ENCODE measurements around the gene ASCL2.

Gene ASCL2

GRCh38 chr11:2265396-2265795 is 5.0 kb downstream of the ASCL2 start:
- Histone ChIP-seq H3K27me3 (ENCODE audit: control insufficient read depth, insufficient read depth, low read length, poor library complexity, severe bottlenecking) (peaks cover 54% of the 10 kb centered on the region), H3K4me1 (ENCODE audit: control insufficient read depth, insufficient read depth, low read length) (peaks cover 8% of the 10 kb centered on the region), H3K9me3 (ENCODE audit: control insufficient read depth, low read length) (no peaks in the 10 kb centered on the region), H3K36me3 (ENCODE audit: control insufficient read depth, insufficient read depth, low read length) (no peaks in the 10 kb centered on the region), H3K4me3 (ENCODE audit: insufficient read depth, low read depth, low read length) (no peak overlapping the region), H3K27ac (ENCODE audit: insufficient read depth, low read depth, low read length, poor library complexity, severe bottlenecking) (no peak overlapping the region)
- 87 to 88% methylated on average over 2 of the region's 2 CpGs for WGBS, 2 experiments

GRCh38 chr11:2264366-2265053 is 5.9 kb downstream of the ASCL2 start:
- Histone ChIP-seq H3K4me3 (ENCODE audit: insufficient read depth, low read depth, low read length) (no peak overlapping the region), H3K36me3 (ENCODE audit: control insufficient read depth, insufficient read depth, low read length) (no peaks in the 10 kb centered on the region), H3K4me1 (ENCODE audit: control insufficient read depth, insufficient read depth, low read length) (peaks cover 8% of the 10 kb centered on the region), H3K27ac (ENCODE audit: insufficient read depth, low read depth, low read length, poor library complexity, severe bottlenecking) (no peak overlapping the region), H3K27me3 (ENCODE audit: control insufficient read depth, insufficient read depth, low read length, poor library complexity, severe bottlenecking) (peaks cover 45% of the 10 kb centered on the region), H3K9me3 (ENCODE audit: control insufficient read depth, low read length) (no peaks in the 10 kb centered on the region)
- 93 to 94% methylated on average over 22 of the region's 22 CpGs for WGBS, 2 experiments

- H3K4me1 ChIP-seq (ENCODE audit: control insufficient read depth, insufficient read depth, low read length) = peaks cover 8% of the 10 kb centered on the region
- no peak overlapping the region for H3K4me3 ChIP-seq (ENCODE audit: insufficient read depth, low read depth, low read length)
- no peak overlapping the region for H3K27ac ChIP-seq (ENCODE audit: insufficient read depth, low read depth, low read length, poor library complexity, severe bottlenecking)
- H3K9me3 ChIP-seq (ENCODE audit: control insufficient read depth, low read length) = no peaks in the 10 kb centered on the region
- H3K27me3 ChIP-seq (ENCODE audit: control insufficient read depth, insufficient read depth, low read length, poor library complexity, severe bottlenecking) = peaks cover 38% of the 10 kb centered on the region
- no peaks in the 10 kb centered on the region for H3K36me3 ChIP-seq (ENCODE audit: control insufficient read depth, insufficient read depth, low read length)
- WGBS, 2 experiments = 93 to 97% methylated on average over 13 of the region's 13 CpGs
These were observed 6.5 kb downstream of the ASCL2 start for GRCh38 chr11:2263724-2264360.

GRCh38 chr11:2263071-2263565 is 7.3 kb downstream of the ASCL2 start:
- Histone ChIP-seq H3K27me3 (ENCODE audit: control insufficient read depth, insufficient read depth, low read length, poor library complexity, severe bottlenecking) (peaks cover 31% of the 10 kb centered on the region), H3K9me3 (ENCODE audit: control insufficient read depth, low read length) (no peaks in the 10 kb centered on the region), H3K36me3 (ENCODE audit: control insufficient read depth, insufficient read depth, low read length) (no peaks in the 10 kb centered on the region), H3K4me3 (ENCODE audit: insufficient read depth, low read depth, low read length) (no peak overlapping the region), H3K4me1 (ENCODE audit: control insufficient read depth, insufficient read depth, low read length) (peaks cover 8% of the 10 kb centered on the region), H3K27ac (ENCODE audit: insufficient read depth, low read depth, low read length, poor library complexity, severe bottlenecking) (no peak overlapping the region)
- WGBS, 2 experiments = 85 to 93% methylated on average over 10 of the region's 10 CpGs

DNA sequence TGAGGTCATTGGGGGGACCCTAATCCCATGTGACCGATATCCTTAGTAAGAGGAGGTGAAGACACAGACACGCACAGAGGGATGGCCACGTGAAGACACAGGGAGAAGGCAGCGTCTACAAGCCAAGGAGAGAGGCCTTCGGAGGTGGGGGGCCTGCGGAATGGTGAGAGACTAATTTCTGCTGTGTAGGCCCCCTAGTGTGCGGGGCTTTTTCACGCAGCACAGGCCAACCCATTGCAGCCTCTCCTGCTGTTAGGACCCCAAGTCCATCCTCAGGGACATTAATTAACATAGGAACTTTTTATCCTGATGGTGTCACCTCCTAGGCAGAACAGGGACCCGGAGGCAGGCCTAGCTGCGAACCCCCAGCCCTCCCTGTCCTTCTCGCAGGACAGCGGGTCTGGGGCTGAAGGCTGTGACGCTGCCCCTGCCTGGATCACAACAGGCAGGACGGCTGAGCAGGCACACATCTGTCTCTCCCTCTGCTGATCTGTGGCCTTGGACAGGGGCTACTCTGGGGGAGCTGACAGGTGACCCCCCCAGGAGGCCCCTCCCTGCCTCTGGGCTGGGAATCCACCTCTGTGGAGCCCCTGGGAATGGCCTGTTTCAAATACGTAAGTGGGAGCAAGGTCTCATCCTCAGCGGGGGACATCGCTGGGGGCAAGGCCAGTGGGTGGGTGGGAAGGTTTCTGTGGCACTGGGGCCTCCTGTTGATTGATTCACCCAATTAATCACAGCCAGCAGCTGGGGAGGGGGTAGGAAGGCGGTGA is 7.9 kb downstream of the ASCL2 start:
- 78 to 80% methylated on average over 18 of the region's 18 CpGs for WGBS, 2 experiments
- Histone ChIP-seq H3K27ac (ENCODE audit: insufficient read depth, low read depth, low read length, poor library complexity, severe bottlenecking) (no peak overlapping the region), H3K36me3 (ENCODE audit: control insufficient read depth, insufficient read depth, low read length) (no peaks in the 10 kb centered on the region), H3K4me1 (ENCODE audit: control insufficient read depth, insufficient read depth, low read length) (peaks cover 8% of the 10 kb centered on the region), H3K27me3 (ENCODE audit: control insufficient read depth, insufficient read depth, low read length, poor library complexity, severe bottlenecking) (peaks cover 25% of the 10 kb centered on the region), H3K9me3 (ENCODE audit: control insufficient read depth, low read length) (no peaks in the 10 kb centered on the region), H3K4me3 (ENCODE audit: insufficient read depth, low read depth, low read length) (no peak overlapping the region)

GRCh38 chr11:2261436-2262230 is 8.8 kb downstream of the ASCL2 start:
- WGBS, 2 experiments = 90% methylated on average over 21 of the region's 21 CpGs

GRCh38 chr11:2260491-2261364 is 9.7 kb downstream of the ASCL2 start:
- Histone ChIP-seq H3K27ac (ENCODE audit: insufficient read depth, low read depth, low read length, poor library complexity, severe bottlenecking) (no peak overlapping the region), H3K9me3 (ENCODE audit: control insufficient read depth, low read length) (no peaks in the 10 kb centered on the region), H3K4me3 (ENCODE audit: insufficient read depth, low read depth, low read length) (no peak overlapping the region), H3K27me3 (ENCODE audit: control insufficient read depth, insufficient read depth, low read length, poor library complexity, severe bottlenecking) (peaks cover 9% of the 10 kb centered on the region), H3K36me3 (ENCODE audit: control insufficient read depth, insufficient read depth, low read length) (no peaks in the 10 kb centered on the region), H3K4me1 (ENCODE audit: control insufficient read depth, insufficient read depth, low read length) (peaks cover 8% of the 10 kb centered on the region)
- 89% methylated on average over 26 of the region's 26 CpGs for WGBS, 2 experiments

More at GRCh38 chr11:2261436-2262230, 8.8 kb downstream of the ASCL2 start:
- Histone ChIP-seq H3K36me3 (ENCODE audit: control insufficient read depth, insufficient read depth, low read length) (no peaks in the 10 kb centered on the region), H3K27ac (ENCODE audit: insufficient read depth, low read depth, low read length, poor library complexity, severe bottlenecking) (no peak overlapping the region), H3K4me3 (ENCODE audit: insufficient read depth, low read depth, low read length) (no peak overlapping the region), H3K4me1 (ENCODE audit: control insufficient read depth, insufficient read depth, low read length) (peaks cover 8% of the 10 kb centered on the region), H3K27me3 (ENCODE audit: control insufficient read depth, insufficient read depth, low read length, poor library complexity, severe bottlenecking) (peaks cover 16% of the 10 kb centered on the region), H3K9me3 (ENCODE audit: control insufficient read depth, low read length) (no peaks in the 10 kb centered on the region)

DNA sequence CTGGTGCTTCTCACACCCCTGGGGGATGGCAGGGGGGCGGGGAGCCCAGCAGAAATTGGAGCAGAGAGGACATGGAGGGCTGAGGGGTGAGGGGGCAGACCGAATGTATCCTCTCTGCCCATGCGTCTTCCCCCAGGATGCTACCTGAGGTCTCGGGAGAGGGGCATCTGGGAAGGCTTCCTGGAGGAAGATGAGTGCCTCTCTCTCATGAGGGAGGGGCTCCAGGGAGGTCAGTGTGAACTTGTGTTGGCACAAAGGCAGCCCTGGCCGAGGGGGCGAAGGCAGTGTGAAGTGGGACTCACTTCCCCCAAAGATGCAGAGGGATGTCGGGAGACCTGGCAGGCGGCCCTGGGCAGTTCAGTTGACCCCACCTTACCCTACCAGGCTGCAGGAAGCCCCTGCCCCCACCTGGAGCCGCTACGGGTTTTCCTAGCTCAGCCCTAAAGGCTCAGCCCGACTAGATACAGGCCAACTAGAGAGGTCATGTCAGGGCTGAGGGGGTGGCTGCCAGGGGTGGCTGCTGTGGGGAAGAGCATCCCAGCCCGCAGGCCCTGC is 10.4 kb downstream of the ASCL2 start:
- Histone ChIP-seq H3K4me3 (ENCODE audit: insufficient read depth, low read depth, low read length) (no peak overlapping the region), H3K4me1 (ENCODE audit: control insufficient read depth, insufficient read depth, low read length) (peaks cover 8% of the 10 kb centered on the region), H3K27me3 (ENCODE audit: control insufficient read depth, insufficient read depth, low read length, poor library complexity, severe bottlenecking) (peaks cover 5% of the 10 kb centered on the region), H3K27ac (ENCODE audit: insufficient read depth, low read depth, low read length, poor library complexity, severe bottlenecking) (no peak overlapping the region), H3K9me3 (ENCODE audit: control insufficient read depth, low read length) (no peaks in the 10 kb centered on the region), H3K36me3 (ENCODE audit: control insufficient read depth, insufficient read depth, low read length) (no peaks in the 10 kb centered on the region)
- WGBS, 2 experiments = 79 to 83% methylated on average over 12 of the region's 12 CpGs

GRCh38 chr11:2259466-2259830 is 10.9 kb downstream of the ASCL2 start:
- H3K9me3 ChIP-seq (ENCODE audit: control insufficient read depth, low read length) = no peaks in the 10 kb centered on the region
- H3K4me3 ChIP-seq (ENCODE audit: insufficient read depth, low read depth, low read length) = no peak overlapping the region
- no peak overlapping the region for H3K27ac ChIP-seq (ENCODE audit: insufficient read depth, low read depth, low read length, poor library complexity, severe bottlenecking)
- H3K4me1 ChIP-seq (ENCODE audit: control insufficient read depth, insufficient read depth, low read length) = peaks cover 8% of the 10 kb centered on the region
- H3K36me3 ChIP-seq (ENCODE audit: control insufficient read depth, insufficient read depth, low read length) = no peaks in the 10 kb centered on the region
- H3K27me3 ChIP-seq (ENCODE audit: control insufficient read depth, insufficient read depth, low read length, poor library complexity, severe bottlenecking) = peaks cover 1% of the 10 kb centered on the region
- WGBS, 2 experiments = 92 to 95% methylated on average over 8 of the region's 8 CpGs

Measured in ectodermal cell (in vitro differentiated cells).